Keratinocyte (primary cell): ENCODE measurements around the gene FBXL14. TPM values are rescaled to one million over a fixed set of nuclear protein-coding genes. Genes with fewer than 3 reads are reported as not detected.

Source experiments
- DNase-seq: peaks from one replicate; pipeline ENCODE4 v3.0.0-alpha.2; 2011; ENCODE audit warnings: low read depth, missing footprints, low spot score
- FAIRE-seq: peaks from 2 replicates; lab custom pipeline; 2011; peaks lifted over from hg19 to GRCh38; lab: Jason Lieb, UNC
- H2AFZ ChIP-seq: 2 replicates; pipeline ENCODE4 v1.6.0; 2012; ENCODE audit warnings: low read length, control low read depth, inconsistent platforms; ENCODE audit not compliant: control insufficient read depth
- H3K27ac ChIP-seq: 2 replicates; pipeline ENCODE4 v1.5.1; 2011; ENCODE audit warnings: low read length; ENCODE audit not compliant: control insufficient read depth, insufficient read depth
- H3K27me3 ChIP-seq: 3 replicates; pipeline ENCODE4 v1.6.0; 2011; ENCODE audit warnings: low read length; ENCODE audit not compliant: control insufficient read depth, insufficient read depth; ENCODE audit errors: extremely low read depth
- H3K36me3 ChIP-seq, 2 experiments: 2 replicates in 1 of 2; 3 replicates in 1 of 2; pipeline ENCODE4 v1.5.1; 2011; ENCODE audit warnings: low read length in 2 of 2, mild to moderate bottlenecking in 1 of 2; ENCODE audit not compliant: control insufficient read depth in 2 of 2, insufficient read depth in 2 of 2; ENCODE audit errors: extremely low read depth in 1 of 2
- H3K4me1 ChIP-seq: 3 replicates; pipeline ENCODE4 v1.5.1; 2011; ENCODE audit warnings: low read length; ENCODE audit not compliant: control insufficient read depth, insufficient read depth; ENCODE audit errors: extremely low read depth
- H3K4me2 ChIP-seq: 3 replicates; pipeline ENCODE4 v1.6.0; 2011; ENCODE audit warnings: low read depth, low read length; ENCODE audit not compliant: control insufficient read depth, insufficient read depth; ENCODE audit errors: extremely low read depth
- H3K4me3 ChIP-seq, 3 experiments: fragments of 200-600 bp in 1 of 3; sonication (generic) in 1 of 3; 2 replicates in 2 of 3; 3 replicates in 1 of 3; pipeline ENCODE4 v1.5.1; 2011 to 2016; ENCODE audit warnings: low read length in 3 of 3, mild to moderate bottlenecking in 3 of 3, control low read depth in 2 of 3, inconsistent platforms in 1 of 3, low read depth in 1 of 3, mixed read lengths in 1 of 3, mixed run types in 1 of 3, moderate library complexity in 1 of 3; ENCODE audit not compliant: control insufficient read depth in 2 of 3, insufficient read depth in 2 of 3; ENCODE audit errors: extremely low read depth in 1 of 3
- H3K79me2 ChIP-seq: 2 replicates; pipeline ENCODE4 v1.6.0; 2012; ENCODE audit warnings: low read length; ENCODE audit not compliant: control insufficient read depth, insufficient read depth
- H3K9ac ChIP-seq: 3 replicates; pipeline ENCODE4 v1.6.0; 2011; ENCODE audit warnings: low read length; ENCODE audit not compliant: control insufficient read depth, insufficient read depth; ENCODE audit errors: extremely low read depth
- H3K9me1 ChIP-seq: 3 replicates; pipeline ENCODE4 v1.6.0; 2011; ENCODE audit warnings: low read length; ENCODE audit not compliant: control insufficient read depth, insufficient read depth; ENCODE audit errors: extremely low read depth
- H3K9me3 ChIP-seq: 2 replicates; pipeline ENCODE4 v1.5.1; 2012; ENCODE audit warnings: low read depth, low read length; ENCODE audit not compliant: control insufficient read depth
- H4K20me1 ChIP-seq: 3 replicates; pipeline ENCODE4 v1.6.0; 2011; ENCODE audit warnings: low read length; ENCODE audit not compliant: control insufficient read depth, insufficient read depth; ENCODE audit errors: extremely low read depth
- CTCF ChIP-seq, 3 experiments: IDR thresholded peaks in 1 of 3; conservative IDR thresholded peaks in 1 of 3; optimal IDR thresholded peaks in 1 of 3; 2 replicates in 2 of 3; 3 replicates in 1 of 3; pipeline versions ENCODE3 to v1.5.1; 2011; ENCODE audit warnings: low read length in 3 of 3, mild to moderate bottlenecking in 3 of 3, moderate library complexity in 2 of 3, control low read depth in 1 of 3, inconsistent platforms in 1 of 3; ENCODE audit not compliant: insufficient read depth in 2 of 3; ENCODE audit errors: extremely low read depth in 1 of 3
- EZH2 ChIP-seq: IDR thresholded peaks from one replicate; pipeline ENCODE4 v1.6.1; 2012; ENCODE audit warnings: inconsistent platforms, mild to moderate bottlenecking, low read length, moderate library complexity
- dilution Hi-C: fragments of 300-500 bp; cut with MboI; formaldehyde crosslinking; loops from one replicate; pipeline ENCODE4 v1.7.0; 2020; ENCODE audit warnings: low sequenced_read_pairs; ENCODE audit not compliant: extremely low pct_ligation_motif_present
- polyA plus RNA-seq, 5 experiments: library from polyadenylated mRNA; depleted of rRNA in 3 of 5; stranded (reverse) in 3 of 5; stranded (forward) in 1 of 5; unstranded in 1 of 5; fragments of >200 nt; gene quantifications; 1 replicate in 1 of 5; 2 replicates in 3 of 5; 3 replicates in 1 of 5; pipeline versions ENCODE4 v1.2.1 to v1.2.3, GENCODE V29; 2011 to 2012; ENCODE audit warnings: missing spikeins in 2 of 5, low read depth in 1 of 5, low replicate concordance in 1 of 5

FBXL14 gene
- polyA plus RNA-seq, 1 donor (not counting 4 experiments of a cell fraction or from before 2014, with no cell fraction given) = 1.8 TPM

GRCh38 chr12:1587927-1588574 lies 6.3 kb downstream of the FBXL14 start:
- no peaks in the 10 kb centered on the region for H3K9me3 ChIP-seq
- peaks cover 0 to 2% of the 10 kb centered on the region in 2 experiments for H3K36me3 ChIP-seq
- TF ChIP-seq CTCF (optimal IDR thresholded peaks at IDR 0.05 in 1 of 3, IDR thresholded peaks at IDR 0.05 in 1 of 3, conservative IDR thresholded peaks at IDR 0.05 in 1 of 3; ENCODE audit: extremely low read depth in 1 of 3, insufficient read depth in 2 of 3, low read length in 3 of 3) (no peak), EZH2 (no peak)
- no peak overlapping the region for H2AFZ ChIP-seq
- dilution Hi-C loops = no loop called here
- no peaks in the 10 kb centered on the region for H3K27me3 ChIP-seq
- H3K4me1 ChIP-seq = peaks cover 42% of the 10 kb centered on the region
- no peak overlapping the region for H3K9ac ChIP-seq
- H4K20me1 ChIP-seq = peaks cover 3% of the 10 kb centered on the region
- H3K4me3 ChIP-seq = no peak overlapping the region
- FAIRE-seq (no peak), DNase-seq (no peak)
- H3K27ac ChIP-seq = no peak overlapping the region
- H3K9me1 ChIP-seq = peaks cover 3% of the 10 kb centered on the region
- H3K79me2 ChIP-seq = peaks cover 28% of the 10 kb centered on the region
- H3K4me2 ChIP-seq = peak overlapping the region; percentile 34

DNA sequence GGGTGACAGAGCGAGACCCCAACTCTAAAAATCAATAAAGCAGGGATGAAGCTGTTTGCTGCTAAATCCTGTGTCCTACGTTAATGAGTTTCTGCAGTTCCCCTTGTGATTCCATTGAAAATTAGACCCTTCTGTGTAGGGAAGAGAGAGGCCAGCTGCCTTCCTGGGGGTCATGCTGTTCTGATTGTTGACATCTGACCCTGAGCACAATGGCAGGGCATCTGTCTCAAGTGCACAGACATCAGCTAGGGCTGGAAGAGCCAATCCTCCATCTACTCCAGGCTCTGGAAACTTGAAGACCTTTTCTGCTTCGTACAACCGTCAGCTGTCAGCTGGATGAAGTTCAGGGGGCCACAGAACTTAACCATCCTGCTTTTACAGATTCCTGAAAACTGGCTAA lies 10.1 kb downstream of the FBXL14 start:
- peaks cover 8% of the 10 kb centered on the region for H3K4me1 ChIP-seq
- FAIRE-seq (no peak), DNase-seq (no peak)
- no peak overlapping the region for H3K4me2 ChIP-seq
- H4K20me1 ChIP-seq = no peaks in the 10 kb centered on the region
- peaks cover 15% of the 10 kb centered on the region for H3K79me2 ChIP-seq
- dilution Hi-C loops = no loop called here
- H3K9me1 ChIP-seq = no peaks in the 10 kb centered on the region
- no peak for TF ChIP-seq EZH2
- no peak for TF ChIP-seq CTCF (optimal IDR thresholded peaks at IDR 0.05 in 1 of 3, IDR thresholded peaks at IDR 0.05 in 1 of 3, conservative IDR thresholded peaks at IDR 0.05 in 1 of 3; ENCODE audit: extremely low read depth in 1 of 3, insufficient read depth in 2 of 3, low read length in 3 of 3)
- no peak overlapping the region for H2AFZ ChIP-seq
- H3K27ac ChIP-seq = no peak overlapping the region
- peaks cover 0 to 2% of the 10 kb centered on the region in 2 experiments for H3K36me3 ChIP-seq
- no peak overlapping the region for H3K9ac ChIP-seq
- no peaks in the 10 kb centered on the region for H3K27me3 ChIP-seq
- H3K4me3 ChIP-seq = no peak overlapping the region
- no peaks in the 10 kb centered on the region for H3K9me3 ChIP-seq
